ENCODE measurements around the gene BMI1. TPM values are rescaled to one million over a fixed set of nuclear protein-coding genes. Genes with fewer than 3 reads are reported as not detected.

BMI1 gene
- total RNA-seq, 1 donor from 2014 or later, result 59.1 TPM

DNA sequence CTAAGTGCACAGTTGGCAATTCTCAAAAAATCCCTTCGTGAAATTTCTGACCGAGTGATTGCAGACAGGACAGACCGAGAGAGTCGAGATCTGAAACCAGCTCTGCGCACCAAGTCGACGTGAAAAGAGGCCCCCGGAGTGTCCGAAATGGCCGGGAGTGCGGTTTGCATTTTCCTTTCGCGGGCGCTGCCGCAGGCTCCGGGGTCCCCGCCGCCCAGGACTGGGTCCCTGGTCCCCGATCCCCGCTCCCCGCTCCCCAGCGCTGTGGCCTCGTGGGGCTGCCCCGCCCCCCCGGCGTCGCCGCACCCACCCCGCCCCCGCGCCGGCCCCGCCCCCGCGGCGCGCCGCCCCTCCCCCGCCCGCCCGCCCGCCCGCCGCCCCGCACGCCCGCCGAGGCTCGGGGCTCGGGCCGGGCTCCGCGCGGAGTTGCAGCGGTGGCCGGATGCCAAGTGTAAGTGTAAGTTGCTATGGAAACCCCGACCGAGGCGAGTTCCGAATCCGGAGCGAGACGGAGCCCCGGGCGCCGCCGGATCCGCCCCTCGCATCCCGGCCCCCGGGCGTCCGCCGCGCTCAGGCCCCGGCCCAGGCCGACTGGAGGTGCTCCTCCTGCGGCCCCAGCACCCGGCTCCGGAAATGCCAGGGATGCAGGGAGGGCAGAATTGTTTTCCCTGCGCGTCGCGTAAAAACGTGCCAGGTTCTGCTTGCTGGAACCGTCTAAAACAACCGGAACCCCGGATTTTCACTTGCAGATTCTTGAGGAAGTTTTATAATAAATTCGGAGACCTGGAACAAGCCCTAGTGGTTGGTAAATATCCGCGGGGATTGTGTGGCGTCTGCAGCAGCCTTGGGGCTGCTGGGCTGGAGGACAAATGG, 4.6 kb downstream of the BMI1 start:
- Mint-ChIP-seq H3K27ac (no peak overlapping the region), H3K4me1 (peaks cover 40% of the 10 kb centered on the region), H3K9me3 (peaks cover 4% of the 10 kb centered on the region), H3K36me3 (peaks cover 20% of the 10 kb centered on the region), H3K27me3 (ENCODE audit: insufficient read depth, low read depth) (peaks cover 20% of the 10 kb centered on the region), H3K4me3 (peak overlapping the region; percentile 98)
- H3K9ac ChIP-seq, result no peak overlapping the region
- peak overlapping the region; percentile 44 for H3K4me3 ChIP-seq
- H3K36me3 ChIP-seq, result no peaks in the 10 kb centered on the region
- H3K79me2 ChIP-seq (ENCODE audit: low read depth), result peaks cover 32% of the 10 kb centered on the region
- peak; percentile 94 for DNase-seq (ENCODE audit: low spot score)
- TF ChIP-seq EZH2phosphoT487 (IDR thresholded peaks at IDR 0.05) (no peak), CTCF (IDR thresholded peaks at IDR 0.05) (peak; percentile 5), EZH2 (IDR thresholded peaks at IDR 0.05) (peak; percentile 39)
- peaks cover 17% of the 10 kb centered on the region for H3K4me1 ChIP-seq
- H3K27me3 ChIP-seq, result peaks cover 81% of the 10 kb centered on the region
- H3F3A ChIP-seq (ENCODE audit: low read depth), result peaks cover 39% of the 10 kb centered on the region
- no peak overlapping the region for H3K27ac ChIP-seq
- no peak overlapping the region for H2AFZ ChIP-seq (replicated peaks)
- peak overlapping the region; percentile 90 for H3K4me2 ChIP-seq
- H3K9me3 ChIP-seq (ENCODE audit: low read depth), result no peaks in the 10 kb centered on the region
- peaks cover 52% of the 10 kb centered on the region for H4K20me1 ChIP-seq (ENCODE audit: low read depth)

DNA sequence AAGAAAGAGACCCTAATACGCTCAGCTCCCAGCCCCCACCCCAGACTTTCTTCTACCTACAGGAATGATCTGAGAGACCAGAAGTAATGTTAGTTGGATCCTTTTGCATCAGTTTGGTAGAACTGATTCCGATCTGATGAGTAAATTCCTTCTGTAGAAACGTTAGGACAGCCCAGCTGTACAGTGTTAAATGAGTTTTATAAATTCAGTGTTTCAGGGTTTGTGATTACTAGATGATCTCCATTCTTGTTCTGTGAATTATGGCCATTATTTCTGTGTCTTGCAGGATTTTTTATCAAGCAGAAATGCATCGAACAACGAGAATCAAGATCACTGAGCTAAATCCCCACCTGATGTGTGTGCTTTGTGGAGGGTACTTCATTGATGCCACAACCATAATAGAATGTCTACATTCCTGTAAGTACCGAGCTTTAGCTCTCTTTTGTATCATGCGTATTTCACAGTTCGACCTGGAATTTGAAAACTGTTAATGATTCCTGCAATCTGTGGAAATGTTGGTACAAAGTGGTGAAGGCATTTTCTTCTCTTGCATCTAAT, 5.3 kb downstream of the BMI1 start:
- Histone ChIP-seq H3F3A (ENCODE audit: low read depth) (peaks cover 39% of the 10 kb centered on the region), H3K27me3 (peaks cover 88% of the 10 kb centered on the region), H3K9me3 (ENCODE audit: low read depth) (no peaks in the 10 kb centered on the region), H4K20me1 (ENCODE audit: low read depth) (peaks cover 54% of the 10 kb centered on the region), H3K4me1 (peaks cover 17% of the 10 kb centered on the region), H3K79me2 (ENCODE audit: low read depth) (peaks cover 32% of the 10 kb centered on the region), H3K9ac (no peak overlapping the region), H3K36me3 (no peaks in the 10 kb centered on the region), H3K4me2 (peak overlapping the region; percentile 72), H3K4me3 (peak overlapping the region; percentile 44), H2AFZ (replicated peaks) (no peak overlapping the region), H3K27ac (no peak overlapping the region)
- H3K36me3 Mint-ChIP-seq, result peaks cover 20% of the 10 kb centered on the region
- TF ChIP-seq EZH2 (IDR thresholded peaks at IDR 0.05) (no peak), CTCF (IDR thresholded peaks at IDR 0.05) (no peak), EZH2phosphoT487 (IDR thresholded peaks at IDR 0.05) (peak; percentile 35)
- peaks cover 40% of the 10 kb centered on the region for H3K4me1 Mint-ChIP-seq
- peaks cover 4% of the 10 kb centered on the region for H3K9me3 Mint-ChIP-seq
- H3K27me3 Mint-ChIP-seq (ENCODE audit: insufficient read depth, low read depth), result peaks cover 20% of the 10 kb centered on the region
- peak; percentile 30 for DNase-seq (ENCODE audit: low spot score)
- H3K4me3 Mint-ChIP-seq, result peak overlapping the region; percentile 89
- H3K27ac Mint-ChIP-seq, result no peak overlapping the region

GRCh38 chr10:22329150-22329549, 8.3 kb downstream of the BMI1 start:
- TF ChIP-seq CTCF (IDR thresholded peaks at IDR 0.05), result no peak
- TF ChIP-seq EZH2 (IDR thresholded peaks at IDR 0.05), result no peak
- TF ChIP-seq EZH2phosphoT487 (IDR thresholded peaks at IDR 0.05), result no peak
- peaks cover 21% of the 10 kb centered on the region for H3K27me3 Mint-ChIP-seq (ENCODE audit: insufficient read depth, low read depth)
- H3K27ac ChIP-seq, result no peak overlapping the region
- no peak overlapping the region for H2AFZ ChIP-seq (replicated peaks)
- no peak overlapping the region for H3K4me3 Mint-ChIP-seq
- H3K9me3 ChIP-seq (ENCODE audit: low read depth), result no peaks in the 10 kb centered on the region
- H3K9ac ChIP-seq, result no peak overlapping the region
- H3K36me3 Mint-ChIP-seq, result peaks cover 17% of the 10 kb centered on the region
- peaks cover 16% of the 10 kb centered on the region for H3K4me1 ChIP-seq
- H3K27me3 ChIP-seq, result peaks cover 94% of the 10 kb centered on the region
- H3K79me2 ChIP-seq (ENCODE audit: low read depth), result peaks cover 10% of the 10 kb centered on the region
- peaks cover 24% of the 10 kb centered on the region for H3K4me1 Mint-ChIP-seq
- no peak overlapping the region for H3K4me2 ChIP-seq
- H3K9me3 Mint-ChIP-seq, result peaks cover 13% of the 10 kb centered on the region
- peaks cover 60% of the 10 kb centered on the region for H4K20me1 ChIP-seq (ENCODE audit: low read depth)
- no peaks in the 10 kb centered on the region for H3K36me3 ChIP-seq
- no peak overlapping the region for H3K4me3 ChIP-seq
- no peak for DNase-seq (ENCODE audit: low spot score)
- no peak overlapping the region for H3K27ac Mint-ChIP-seq
- H3F3A ChIP-seq (ENCODE audit: low read depth), result peaks cover 29% of the 10 kb centered on the region
